ENCODE data around the gene ZNF616.

GRCh38 chr19:52086481-52086880, 53.3 kb downstream of the ZNF616 start:
- TF ChIP-seq CTCF (IDR thresholded peaks at IDR 0.05; ENCODE audit: low read length) (no peak), EZH2 (optimal IDR thresholded peaks at IDR 0.05; ENCODE audit: low read depth, low read length) (no peak)

All from MM.1S (cell line).